T1000 (cell line): ENCODE results near the gene CYSRT1.

Source experiments
- DNase-seq: peaks from one replicate; lab custom pipeline; 2025; ENCODE audit warnings: mixed read lengths; lab: John Stamatoyannopoulos, UW

CYSRT1 gene

DNA sequence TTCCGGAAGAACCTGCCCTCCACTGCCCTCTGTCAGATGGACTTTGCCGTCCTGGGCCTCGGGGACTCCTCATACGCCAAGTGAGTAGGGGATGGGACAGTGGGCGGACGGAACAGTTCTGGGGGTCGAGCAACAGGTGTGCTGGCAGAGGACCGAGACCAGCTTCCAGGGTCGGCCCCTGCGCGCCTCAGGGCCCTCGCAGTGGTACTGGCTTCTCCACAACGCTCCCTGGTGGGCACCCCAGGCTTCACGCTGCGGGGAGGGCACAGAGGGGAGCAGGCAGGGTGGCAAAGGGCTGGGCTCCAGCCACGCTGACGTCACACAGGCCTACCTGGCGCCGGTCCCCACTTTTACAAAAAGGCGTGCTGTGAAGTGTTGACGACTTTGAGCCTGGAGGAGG, 12.5 kb upstream of the CYSRT1 start:
- DNase-seq = no peak

GRCh38 chr9:137213160-137214060, 11.6 kb upstream of the CYSRT1 start:
- DNase-seq = no peak

GRCh38 chr9:137214620-137215019, 10.4 kb upstream of the CYSRT1 start:
- no peak for DNase-seq

DNA sequence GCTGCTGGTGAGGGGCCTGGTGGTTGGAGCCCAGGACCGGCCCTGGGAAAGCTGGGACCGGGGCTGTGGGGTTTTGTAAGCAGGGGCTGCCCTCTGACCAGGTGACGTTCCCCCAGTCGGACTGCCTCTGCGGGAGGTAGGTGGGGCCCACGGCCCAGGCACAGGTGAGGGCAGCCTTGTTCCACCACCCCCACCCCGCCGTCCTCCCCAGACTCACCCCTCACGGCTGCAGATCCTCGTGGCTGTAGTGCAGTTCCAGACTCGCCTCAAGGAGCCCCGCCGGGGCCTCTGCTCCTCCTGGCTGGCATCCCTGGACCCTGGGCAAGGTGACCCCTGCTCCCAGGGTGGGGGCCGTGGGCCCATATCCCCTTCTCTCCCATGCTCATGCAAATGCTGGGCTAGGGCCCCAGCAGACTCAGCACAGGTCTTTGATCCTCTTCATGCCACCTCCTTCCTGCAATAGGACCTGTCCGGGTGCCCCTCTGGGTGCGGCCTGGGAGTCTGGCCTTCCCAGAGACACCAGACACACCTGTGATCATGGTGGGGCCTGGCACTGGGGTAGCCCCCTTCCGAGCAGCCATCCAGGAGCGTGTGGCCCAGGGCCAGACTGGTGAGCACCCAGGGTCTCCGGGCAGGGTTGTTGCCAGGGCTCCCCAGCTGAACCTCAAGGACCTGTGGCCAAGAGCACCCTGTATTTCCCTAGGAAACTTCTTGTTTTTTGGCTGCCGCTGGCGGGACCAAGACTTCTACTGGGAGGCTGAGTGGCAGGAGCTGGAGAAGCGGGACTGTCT, 9.6 kb upstream of the CYSRT1 start:
- no peak for DNase-seq

DNA sequence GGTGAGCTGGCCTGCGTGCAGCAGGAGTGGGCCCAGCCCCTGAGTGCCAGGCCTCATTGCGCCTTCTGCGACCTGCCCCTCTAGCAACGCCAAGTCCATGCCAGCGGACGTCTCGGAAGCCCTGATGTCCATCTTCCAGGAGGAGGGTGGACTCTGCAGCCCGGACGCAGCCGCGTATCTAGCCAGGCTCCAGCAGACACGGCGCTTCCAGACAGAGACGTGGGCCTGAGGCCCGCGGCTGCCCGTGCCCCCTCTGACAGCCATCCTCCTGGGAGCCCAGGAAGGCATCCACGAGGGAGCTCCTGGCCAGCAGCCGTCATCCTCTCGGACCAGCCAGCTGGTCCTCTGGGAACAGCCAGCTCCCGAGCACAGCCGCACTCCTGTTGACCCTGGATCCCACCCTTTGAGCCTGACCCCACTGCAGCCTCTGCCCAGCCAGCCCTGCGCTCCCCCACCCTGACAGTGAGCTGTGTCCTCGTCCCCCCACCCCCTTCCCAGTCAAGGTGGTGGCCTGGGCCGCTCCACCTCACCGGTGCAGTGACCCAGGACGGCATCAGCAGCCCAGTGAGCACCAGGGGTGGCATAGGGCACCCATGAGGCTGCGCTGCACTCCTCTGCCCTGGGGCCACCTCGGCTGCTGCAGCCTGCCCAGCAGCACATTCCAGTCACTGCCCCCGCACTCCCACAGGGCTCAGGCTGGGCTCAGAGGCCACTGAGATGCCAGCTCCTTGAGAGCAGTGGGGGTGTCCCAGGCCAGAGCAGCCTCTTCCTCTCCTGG, 8.6 kb upstream of the CYSRT1 start:
- no peak for DNase-seq

DNA sequence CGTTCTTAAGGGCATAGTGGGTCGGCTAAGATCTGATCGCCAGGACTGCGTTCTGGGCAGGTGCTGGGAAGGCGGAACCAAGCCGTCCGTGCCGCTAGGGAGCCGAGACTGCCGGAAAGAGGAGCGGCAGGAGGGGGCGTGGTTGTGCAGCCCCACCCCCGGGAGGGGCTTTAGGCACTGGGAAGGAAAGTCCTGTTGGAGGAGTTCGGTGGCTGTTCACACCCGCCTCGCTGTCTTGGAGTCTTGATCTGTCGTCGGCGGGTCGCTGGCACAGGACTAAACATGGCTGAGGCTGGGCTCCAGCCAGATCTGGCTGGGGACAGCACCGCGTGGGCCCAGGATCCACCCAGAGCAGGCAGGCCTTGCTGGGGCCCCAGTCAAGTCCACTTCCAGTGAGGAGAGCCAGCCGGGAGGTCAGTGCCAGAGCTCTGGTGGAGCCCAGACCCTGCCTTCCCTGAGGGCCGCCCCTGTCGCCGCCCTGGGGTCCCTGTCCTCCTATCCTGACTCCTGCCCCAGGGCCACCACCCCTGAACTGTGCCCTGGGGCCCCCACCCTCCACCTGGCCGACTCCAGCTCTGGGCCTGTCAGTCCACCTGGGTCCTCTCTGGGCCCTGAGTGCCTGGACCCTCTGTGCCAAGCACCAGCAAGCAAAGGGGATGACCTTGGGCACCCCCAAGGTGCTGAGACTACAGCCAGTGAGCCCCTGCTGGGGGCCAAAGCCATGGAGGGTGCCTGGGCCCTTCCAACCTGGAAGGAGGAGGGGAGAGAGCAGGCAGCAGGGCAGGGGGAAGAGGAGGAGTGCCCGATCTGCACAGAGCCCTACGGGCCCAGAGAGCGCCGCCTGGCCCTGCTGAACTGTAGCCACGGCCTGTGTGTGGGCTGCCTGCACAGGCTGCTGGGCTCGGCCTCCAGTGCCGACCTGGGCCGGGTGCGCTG, 7.4 kb upstream of the CYSRT1 start:
- DNase-seq = no peak

DNA sequence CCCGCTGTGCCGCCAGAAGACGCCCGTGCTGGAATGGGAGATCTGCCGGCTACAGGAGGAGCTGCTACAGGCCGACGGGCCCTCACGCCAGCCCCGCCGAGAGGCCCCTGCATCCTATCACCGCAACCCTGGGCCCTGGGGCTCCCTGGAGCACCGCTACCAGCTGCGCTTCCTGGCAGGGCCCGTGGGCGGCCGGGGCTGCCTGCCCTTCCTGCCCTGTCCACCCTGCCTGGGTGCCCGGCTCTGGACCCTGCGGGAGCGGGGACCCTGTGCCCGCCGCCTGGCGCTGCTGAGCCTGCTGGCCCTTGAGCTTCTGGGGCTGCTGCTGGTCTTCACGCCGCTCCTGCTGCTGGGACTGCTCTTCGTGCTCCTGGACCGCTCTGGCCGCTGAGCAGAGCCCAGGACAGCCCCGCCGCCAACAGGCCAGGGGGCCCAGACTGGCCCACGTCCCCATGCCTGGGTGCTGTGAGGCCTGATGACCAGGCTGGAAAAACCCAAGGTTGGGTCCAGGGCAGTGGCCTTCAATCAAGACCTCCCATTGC, 6.7 kb upstream of the CYSRT1 start:
- DNase-seq = no peak

DNA sequence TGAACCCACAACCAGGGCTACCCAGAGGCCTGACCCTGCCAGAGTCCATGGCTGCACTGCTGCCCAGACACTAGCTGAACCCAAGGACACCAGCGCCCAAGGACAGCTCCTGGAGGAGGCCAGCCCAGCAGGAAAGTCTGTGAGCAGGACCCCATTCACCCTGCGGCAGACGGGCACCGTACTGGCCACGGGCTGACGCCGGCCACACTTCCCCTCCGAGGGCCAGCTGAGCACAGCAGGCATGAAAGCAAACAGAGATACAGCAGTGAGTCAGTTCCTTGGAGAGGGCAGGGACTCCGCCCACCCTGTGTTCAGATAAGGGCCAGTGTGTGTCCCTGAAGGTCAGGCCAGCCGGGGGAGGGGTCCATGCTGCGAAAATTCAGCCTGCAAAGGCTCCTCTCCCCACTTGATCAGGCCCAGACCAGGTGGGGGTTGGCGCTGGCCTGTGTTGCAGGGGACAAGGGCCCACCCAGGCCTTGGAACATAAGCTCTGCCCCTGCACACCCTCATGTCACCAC, 6.2 kb upstream of the CYSRT1 start:
- DNase-seq = no peak

DNA sequence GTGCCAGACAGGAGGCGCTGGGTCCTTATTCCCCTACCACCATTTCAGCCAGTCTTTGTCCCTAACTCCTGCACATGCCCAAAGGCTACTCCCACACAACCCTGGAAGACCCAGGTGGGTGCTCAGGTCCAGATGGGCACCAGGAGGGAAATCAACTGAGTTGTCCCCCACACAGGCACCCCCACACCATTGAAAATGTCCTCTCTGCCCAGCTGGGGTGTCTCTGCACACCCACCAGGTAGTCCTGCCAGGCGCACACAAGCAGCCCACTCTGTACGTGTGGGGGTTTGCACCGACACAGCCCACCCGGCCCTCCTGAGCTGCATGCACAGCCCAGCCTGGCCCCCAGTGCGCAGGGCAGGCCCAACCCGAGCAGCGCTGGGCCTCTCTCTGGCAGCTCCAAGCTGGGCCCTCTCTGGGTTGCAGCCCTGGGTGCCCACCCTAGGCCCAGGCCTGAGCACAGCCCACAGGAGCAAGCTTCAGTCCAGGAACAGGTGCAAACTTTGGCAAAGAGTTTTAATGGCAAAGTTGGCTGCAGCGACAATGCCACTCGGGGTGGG, 5.1 kb upstream of the CYSRT1 start:
- DNase-seq = no peak

GRCh38 chr9:137220317-137221094, 4.5 kb upstream of the CYSRT1 start:
- DNase-seq = no peak

DNA sequence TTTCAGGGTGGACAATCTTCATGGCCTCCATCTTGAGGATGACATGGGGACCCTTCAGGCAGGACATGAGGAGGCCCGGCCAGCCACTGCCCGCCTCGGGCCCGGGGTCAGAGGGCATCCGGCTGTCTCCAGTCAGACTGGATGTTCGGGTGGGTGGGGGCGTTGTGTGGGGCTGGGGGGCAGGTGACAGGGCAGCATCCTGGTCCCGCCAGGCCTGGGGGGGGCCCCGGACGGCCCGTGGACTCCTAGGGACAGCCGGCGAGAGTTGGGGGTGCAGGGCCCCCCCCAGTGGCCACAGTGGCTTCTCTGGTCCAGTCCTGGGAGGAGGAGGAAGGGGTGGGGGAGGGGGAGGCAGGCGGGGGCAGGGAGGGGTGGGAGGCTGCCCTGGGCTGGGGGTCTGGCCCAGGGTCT, 3.9 kb upstream of the CYSRT1 start:
- no peak for DNase-seq

DNA sequence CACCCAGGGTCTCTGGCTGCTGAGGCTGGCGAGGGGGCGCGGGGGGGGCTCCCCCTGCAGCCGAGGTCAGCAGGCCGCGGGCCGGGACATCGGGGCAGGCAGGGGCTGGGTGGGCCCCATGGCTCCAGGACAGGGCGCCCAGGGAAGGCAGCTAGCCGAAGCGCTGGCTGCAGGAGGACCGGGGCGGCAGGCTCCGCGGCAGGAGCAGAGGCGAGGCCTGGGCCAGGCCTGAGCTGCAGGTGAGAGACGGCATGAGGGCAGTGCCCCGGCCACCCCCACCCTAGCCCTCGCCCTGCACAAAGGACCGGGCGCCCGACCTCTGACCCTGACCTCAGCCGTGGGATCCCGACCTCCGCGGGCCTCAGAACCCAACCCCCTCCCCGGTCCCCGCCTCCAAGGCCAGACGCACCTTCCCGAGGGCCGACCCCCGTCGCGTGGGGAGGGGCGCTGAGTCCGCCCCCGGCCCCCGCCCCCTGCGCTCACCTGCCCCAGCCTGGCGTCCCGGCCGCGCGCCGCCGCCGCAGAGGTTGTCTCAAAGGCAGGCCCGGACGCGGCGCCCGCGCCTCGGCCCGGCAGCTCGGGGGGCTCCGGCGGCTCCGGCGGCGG, 3.4 kb upstream of the CYSRT1 start:
- DNase-seq = no peak

DNA sequence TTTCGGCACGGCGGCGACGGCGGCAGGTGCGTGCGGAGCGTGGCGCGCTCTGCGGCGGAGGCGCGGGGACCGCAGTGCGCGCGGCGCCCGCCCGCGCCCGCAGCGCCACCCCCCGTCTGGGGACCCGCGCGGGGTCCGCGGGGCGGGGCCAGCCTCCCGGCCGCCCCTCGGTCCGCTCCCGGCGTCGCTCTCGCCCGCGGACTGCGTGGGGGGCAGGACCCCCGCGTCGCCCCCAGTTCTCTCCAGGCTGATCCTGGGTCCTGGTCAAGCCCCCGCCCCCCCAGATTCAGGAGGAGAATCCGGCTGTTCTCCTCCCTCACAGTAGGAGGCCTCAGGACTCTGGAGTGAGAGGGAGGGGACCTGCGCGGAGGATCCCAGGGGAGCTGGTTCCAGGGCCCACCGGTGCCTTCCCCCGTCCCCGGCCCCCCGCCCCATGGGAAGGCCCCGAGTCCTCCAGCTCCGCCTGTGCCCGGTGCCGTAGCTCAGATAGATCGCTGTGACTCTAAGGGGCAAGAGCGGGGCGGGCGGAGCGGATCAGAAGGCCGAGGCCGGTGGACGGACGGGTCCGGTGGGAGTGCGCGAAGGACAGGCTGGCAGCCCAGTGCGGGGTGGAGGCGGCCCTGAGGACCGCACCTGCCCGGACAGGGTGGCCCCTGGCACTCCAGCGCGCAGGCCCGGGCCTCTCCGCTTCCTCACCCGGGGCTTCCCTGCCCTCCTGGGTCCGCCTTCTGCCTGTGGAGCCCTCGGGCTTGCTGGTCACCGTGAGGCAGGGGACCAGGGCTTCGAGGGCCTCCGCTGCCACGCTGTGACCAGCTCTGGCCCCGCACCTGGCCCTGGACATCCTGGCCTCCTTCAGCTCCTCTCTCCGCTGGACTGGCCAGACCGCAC, 2.5 kb upstream of the CYSRT1 start, which contains the start of gene RNF208:
Gene RNF208, minus strand, starts transcription at position 51 of the 888 bp plus-strand sequence. CDS start 1,028 bp downstream, outside the sequence.
- DNase-seq = no peak

- peak; percentile 96 for DNase-seq
Measured at GRCh38 chr9:137223078-137223970, 1.6 kb upstream of the CYSRT1 start.

DNA sequence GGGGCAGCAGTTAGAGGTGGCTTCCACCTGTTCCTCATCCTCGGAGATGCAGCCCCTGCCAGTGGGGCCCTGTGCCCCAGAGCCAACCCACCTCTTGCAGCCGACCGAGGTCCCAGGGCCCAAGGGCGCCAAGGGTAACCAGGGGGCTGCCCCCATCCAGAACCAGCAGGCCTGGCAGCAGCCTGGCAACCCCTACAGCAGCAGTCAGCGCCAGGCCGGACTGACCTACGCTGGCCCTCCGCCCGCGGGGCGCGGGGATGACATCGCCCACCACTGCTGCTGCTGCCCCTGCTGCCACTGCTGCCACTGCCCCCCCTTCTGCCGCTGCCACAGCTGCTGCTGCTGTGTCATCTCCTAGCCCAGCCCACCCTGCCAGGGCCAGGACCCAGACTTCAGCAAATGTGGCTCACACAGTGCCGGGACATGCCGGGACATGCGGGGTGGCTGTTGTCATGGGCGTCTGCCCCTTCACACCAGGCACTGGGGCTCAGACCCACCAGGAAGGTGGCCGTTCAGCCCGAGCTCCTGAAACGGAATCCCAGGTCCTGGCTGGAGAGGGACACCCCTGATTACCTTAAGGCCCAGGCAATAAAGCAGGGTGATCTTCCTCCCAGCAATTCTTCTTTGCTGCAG, 841 bp downstream of the CYSRT1 start:
- DNase-seq = no peak

DNA sequence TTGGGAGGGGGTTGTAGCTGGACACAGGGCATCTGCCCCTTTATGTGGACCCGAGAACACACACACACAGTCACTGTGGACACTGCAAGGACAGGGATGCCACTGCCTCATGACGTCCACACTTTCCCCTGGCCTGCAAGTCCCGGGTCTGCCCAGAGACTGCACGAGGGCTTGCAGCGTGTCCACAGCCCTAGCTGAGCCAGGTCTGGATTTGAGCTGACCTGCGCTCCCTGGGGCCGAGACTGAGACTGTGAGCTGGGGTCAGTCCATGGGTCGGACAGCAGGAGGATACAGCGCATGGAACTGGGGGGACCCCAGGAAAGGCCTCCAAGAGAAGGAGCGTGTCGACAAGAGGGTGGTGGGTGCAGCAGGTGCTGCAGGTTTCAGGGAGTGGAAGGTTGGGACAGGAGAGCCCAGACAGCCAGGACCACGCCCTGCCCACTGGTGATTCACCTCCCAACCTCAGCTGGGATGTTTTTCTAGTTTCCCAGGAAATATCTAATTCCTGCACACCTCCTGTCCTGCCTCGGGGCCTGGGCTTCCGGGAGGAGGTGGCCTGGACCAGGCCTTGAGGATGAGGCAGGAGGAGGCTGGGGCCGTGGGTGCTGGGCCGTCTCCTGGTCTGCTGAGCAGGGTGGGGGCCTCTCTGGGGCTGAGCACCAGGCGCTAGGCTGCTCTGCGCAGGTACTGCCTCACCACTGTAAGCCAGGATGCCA, 1.5 kb downstream of the CYSRT1 start:
- no peak for DNase-seq
